Neural cell (in vitro differentiated cells): Measurements from ENCODE around the gene CPLX1. TPM values are rescaled to one million over a fixed set of nuclear protein-coding genes. Genes with fewer than 3 reads are reported as not detected.

Source experiments
- H2AFZ ChIP-seq: fragments of 200-600, 300-800 bp; sonication (generic), shearing (Covaris generic); 2 replicates; pipeline ENCODE4 v1.6.0; 2014; ENCODE audit warnings: low read depth, mild to moderate bottlenecking, antibody characterized with exemption, low read length, moderate library complexity
- H3F3A ChIP-seq: fragments of 200-600 bp; shearing (Covaris generic); 2 replicates; pipeline ENCODE4 v1.6.1; 2016; ENCODE audit warnings: mild to moderate bottlenecking, moderate library complexity, mixed read lengths, antibody characterized with exemption, low read length; ENCODE audit not compliant: insufficient read depth, poor library complexity, severe bottlenecking
- H3K27ac ChIP-seq: fragments of 200-600, 300-800 bp; sonication (generic), shearing (Covaris generic); 2 replicates; pipeline ENCODE4 v1.5.1; 2014; ENCODE audit warnings: mild to moderate bottlenecking, low read length, moderate library complexity
- H3K27me3 ChIP-seq: fragments of 300-800, 200-600 bp; sonication (generic), shearing (Covaris generic); 2 replicates; pipeline ENCODE4 v1.6.0; 2014; ENCODE audit warnings: mild to moderate bottlenecking, low read depth, low read length, moderate library complexity; ENCODE audit not compliant: insufficient read depth
- H3K36me3 ChIP-seq: fragments of 300-800, 200-600 bp; sonication (generic), shearing (Covaris generic); 2 replicates; pipeline ENCODE4 v1.5.1; 2014; ENCODE audit warnings: mild to moderate bottlenecking, antibody characterized with exemption, low read length, moderate library complexity; ENCODE audit not compliant: insufficient read depth
- H3K4me2 ChIP-seq: fragments of 300-800, 200-600 bp; sonication (generic), shearing (Covaris generic); 2 replicates; pipeline ENCODE4 v1.6.0; 2014; ENCODE audit warnings: mild to moderate bottlenecking, low read length
- H3K4me3 ChIP-seq: fragments of 300-800, 200-600 bp; sonication (generic), shearing (Covaris generic); 2 replicates; pipeline ENCODE4 v1.5.1; 2014; ENCODE audit warnings: mild to moderate bottlenecking, low read length, moderate library complexity
- H3K79me2 ChIP-seq: fragments of 200-600 bp; shearing (Covaris generic); replicated peaks from 2 replicates; pipeline ENCODE4 v1.6.0; 2014; ENCODE audit warnings: mild to moderate bottlenecking, low read length, moderate library complexity; ENCODE audit not compliant: insufficient read depth
- H3K9ac ChIP-seq: fragments of 300-800, 200-600 bp; sonication (generic), shearing (Covaris generic); 2 replicates; pipeline ENCODE4 v1.6.1; 2016; ENCODE audit warnings: mild to moderate bottlenecking, low read length, mixed read lengths
- H3K9me2 ChIP-seq: fragments of 200-600 bp; shearing (Covaris generic); 2 replicates; pipeline ENCODE4 v1.6.1; 2016; ENCODE audit warnings: mild to moderate bottlenecking, low read length, mixed read lengths; ENCODE audit not compliant: insufficient read depth
- H3K9me3 ChIP-seq: fragments of 200-600, 300-800 bp; sonication (generic), shearing (Covaris generic); 2 replicates; pipeline ENCODE4 v1.6.1; 2016; ENCODE audit warnings: mild to moderate bottlenecking, mixed run types, low read length, moderate library complexity, mixed read lengths
- H4K20me1 ChIP-seq: fragments of 200-600 bp; shearing (Covaris generic); 2 replicates; pipeline ENCODE4 v1.6.1; 2016; ENCODE audit warnings: mild to moderate bottlenecking, mixed run types; ENCODE audit not compliant: insufficient read depth
- CTCF ChIP-seq: fragments of 450-650 bp; IDR thresholded peaks from 2 replicates; pipeline ENCODE4 v1.5.1; 2014; ENCODE audit warnings: antibody characterized with exemption, mild to moderate bottlenecking, moderate library complexity; ENCODE audit not compliant: poor library complexity, severe bottlenecking
- EP300 ChIP-seq: fragments of 450-650 bp; conservative IDR thresholded peaks from 2 replicates; pipeline ENCODE4 v1.6.1; 2014; ENCODE audit warnings: antibody characterized with exemption, mild to moderate bottlenecking, moderate library complexity; ENCODE audit not compliant: poor library complexity, severe bottlenecking
- EZH2 ChIP-seq: fragments of 200-600, 300-800 bp; shearing (Covaris generic), sonication (generic); IDR thresholded peaks from 2 replicates; pipeline ENCODE4 v1.6.1; 2014; ENCODE audit warnings: antibody characterized with exemption, low read length, borderline replicate concordance, mild to moderate bottlenecking; ENCODE audit not compliant: insufficient read depth, poor library complexity, severe bottlenecking
- MXI1 ChIP-seq: fragments of 450-650 bp; conservative IDR thresholded peaks from 2 replicates; pipeline ENCODE4 v1.6.1; 2014; ENCODE audit warnings: antibody characterized with exemption, mild to moderate bottlenecking; ENCODE audit not compliant: poor library complexity, severe bottlenecking
- POLR2AphosphoS5 ChIP-seq: IDR thresholded peaks from 2 replicates; pipeline ENCODE4 v1.6.1; 2012
- RAD21 ChIP-seq: fragments of 450-650 bp; conservative IDR thresholded peaks from 2 replicates; pipeline ENCODE4 v1.6.1; 2014; ENCODE audit warnings: antibody characterized with exemption, mild to moderate bottlenecking, moderate library complexity
- REST ChIP-seq: IDR thresholded peaks from 2 replicates; pipeline ENCODE4 v1.6.1; 2012; ENCODE audit warnings: borderline replicate concordance
- SMC3 ChIP-seq: fragments of 450-650 bp; conservative IDR thresholded peaks from 2 replicates; pipeline ENCODE4 v1.6.1; 2014; ENCODE audit warnings: antibody characterized with exemption, mild to moderate bottlenecking, moderate library complexity; ENCODE audit not compliant: poor library complexity
- TAF1 ChIP-seq: IDR thresholded peaks from 2 replicates; pipeline ENCODE4 v1.6.1; 2012; ENCODE audit warnings: low read depth
- polyA plus RNA-seq: library from polyadenylated mRNA; depleted of rRNA; stranded (reverse); fragments of >200 nt; gene quantifications from 2 replicates; pipeline ENCODE4 v1.2.3, GENCODE V29; 2014

The CPLX1 gene
- polyA plus RNA-seq, 1 donor from 2014 or later = 7.6 TPM

GRCh38 chr4:794900-795725 is 30.8 kb downstream of the CPLX1 start:
- H4K20me1 ChIP-seq = no peaks in the 10 kb centered on the region
- no peaks in the 10 kb centered on the region for H3K36me3 ChIP-seq
- H2AFZ ChIP-seq = no peak overlapping the region
- H3K4me2 ChIP-seq = no peak overlapping the region
- H3K4me3 ChIP-seq = no peak overlapping the region
- no peaks in the 10 kb centered on the region for H3F3A ChIP-seq
- H3K9ac ChIP-seq = no peak overlapping the region
- H3K9me2 ChIP-seq = no peaks in the 10 kb centered on the region
- H3K27me3 ChIP-seq = peaks cover 31% of the 10 kb centered on the region
- no peak overlapping the region for H3K27ac ChIP-seq
- H3K79me2 ChIP-seq = no peaks in the 10 kb centered on the region
- no peaks in the 10 kb centered on the region for H3K9me3 ChIP-seq
- TF ChIP-seq EP300 (no peak), TAF1 (no peak), RAD21 (no peak), EZH2 (no peak), SMC3 (no peak), MXI1 (no peak), REST (no peak), CTCF (no peak), POLR2AphosphoS5 (no peak)

- no peak overlapping the region for H3K4me2 ChIP-seq
- TF ChIP-seq SMC3 = no peak
- TF ChIP-seq RAD21 = no peak
- no peak for TF ChIP-seq TAF1
- TF ChIP-seq REST = no peak
- no peak for TF ChIP-seq CTCF
- TF ChIP-seq POLR2AphosphoS5 = no peak
- no peak for TF ChIP-seq MXI1
- no peak for TF ChIP-seq EP300
- no peak for TF ChIP-seq EZH2
- no peaks in the 10 kb centered on the region for H3K36me3 ChIP-seq
- no peaks in the 10 kb centered on the region for H3K79me2 ChIP-seq
- H3K9me2 ChIP-seq = no peaks in the 10 kb centered on the region
- H4K20me1 ChIP-seq = no peaks in the 10 kb centered on the region
- no peak overlapping the region for H2AFZ ChIP-seq
- peaks cover 31% of the 10 kb centered on the region for H3K27me3 ChIP-seq
- H3K9ac ChIP-seq = no peak overlapping the region
- no peak overlapping the region for H3K4me3 ChIP-seq
- no peaks in the 10 kb centered on the region for H3F3A ChIP-seq
- no peak overlapping the region for H3K27ac ChIP-seq
- H3K9me3 ChIP-seq = no peaks in the 10 kb centered on the region
These were observed 31.8 kb downstream of the CPLX1 start for GRCh38 chr4:793941-794621.
